ENCODE measurements around the gene C15orf39. TPM values are rescaled to one million over a fixed set of nuclear protein-coding genes. Genes with fewer than 3 reads are reported as not detected.

Gene C15orf39
- total and polyA plus RNA-seq, 2 of the 13 experiments (the other 11 are each of a cell fraction or from before 2014, with no cell fraction given), result 6.2 to 13.5 TPM

- TF ChIP-seq ZNF30 (CRISPR knock-in tag; IDR thresholded peaks at IDR 0.05), result peak; percentile 37; the same call in 1 of the 2 replicates
Measured at GRCh38 chr15:75202251-75203016, 752 bp downstream of the C15orf39 start (continued).

DNA sequence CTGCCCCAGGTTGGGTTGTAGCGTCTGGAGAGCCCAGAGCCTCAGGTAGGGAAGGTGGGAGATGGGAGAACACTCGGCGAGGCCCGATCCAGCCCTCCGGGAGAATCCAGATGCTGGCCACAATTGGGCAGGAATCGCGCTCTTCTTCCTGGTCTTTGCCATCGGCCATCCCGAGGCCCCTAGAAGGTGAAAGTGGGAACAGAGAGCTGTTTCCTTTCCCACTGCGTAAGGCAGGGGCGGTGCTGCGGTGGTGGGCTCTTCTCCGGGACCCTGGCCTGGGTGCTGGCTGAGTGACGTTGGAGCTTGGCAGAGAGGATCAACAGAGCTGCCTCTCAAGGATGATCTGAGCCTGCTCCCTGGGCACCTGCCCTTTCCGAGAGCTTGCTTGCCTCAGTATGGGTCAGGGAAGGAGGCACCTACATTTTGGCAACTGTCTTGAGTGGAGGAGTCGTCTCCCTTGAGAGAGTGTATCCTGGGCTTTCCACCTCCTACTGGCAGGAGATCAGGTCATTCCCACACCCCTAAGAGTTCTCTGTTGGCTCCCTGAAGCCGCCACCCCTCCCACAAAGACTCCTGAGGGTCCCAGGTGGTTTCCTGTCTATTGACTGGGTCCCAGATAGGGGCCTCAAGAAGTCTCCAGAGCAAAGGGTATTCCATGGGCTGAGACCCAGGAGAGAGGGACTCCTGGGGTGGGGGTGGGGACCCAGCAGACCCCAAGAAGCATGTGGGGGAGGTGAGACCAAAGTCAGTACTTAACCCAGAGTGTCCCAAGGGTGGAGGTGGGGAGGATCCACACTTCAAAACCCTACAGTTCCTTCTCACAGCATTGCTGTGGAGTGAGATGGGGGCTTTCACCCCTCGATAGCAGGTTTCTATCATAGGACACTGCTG is 1.6 kb downstream of the C15orf39 start:
- H3K79me2 ChIP-seq (ENCODE audit: insufficient read depth, low read length), result peaks cover 75% of the 10 kb centered on the region
- peaks cover 19 to 31% of the 10 kb centered on the region in 2 experiments; a peak in 4 of 5 replicates for H3K36me3 ChIP-seq (replicated peaks in 1 of 2; ENCODE audit: control insufficient read depth in 1 of 2, insufficient read depth in 2 of 2, low read length in 2 of 2)
- DNase-seq (ENCODE audit: low spot score) (no peak), ATAC-seq (no peak), FAIRE-seq (no peak)
- H3K27ac ChIP-seq (ENCODE audit: extremely low read length, insufficient read depth, low read length), result peak overlapping the region; percentile 80
- no peaks in the 10 kb centered on the region for H3K9me3 ChIP-seq (ENCODE audit: low read length)
- ChIA-PET POLR2A (interaction anchor here (0.7 to 2.7 kb wide), 11 partner anchors 21 to 605 kb away, joined by 3 to 60 read pairs (median 4); partner anchors contain the start of gene PPCDC), CTCF (ENCODE audit: low intra/inter-chr PET ratio, low total read pairs) (interaction anchor here (1.8 to 5.1 kb wide), 4 partner anchors 58 to 174 kb away, joined by 7 to 54 read pairs (median 24); no protein-coding TSS in a partner anchor)
- in situ Hi-C loops (cut with HindIII; ENCODE audit: extremely low pct_ligation_motif_present, low pct_unique_long_range_greater_than_20kb), result loop anchor here (5.0 kb wide), 1 partner anchor 51 kb away; no protein-coding TSS in a partner anchor
- peaks cover 68% of the 10 kb centered on the region for H3K4me1 ChIP-seq (ENCODE audit: insufficient read depth, low read length)
- intact Hi-C loops (cut with micrococcal nuclease; ENCODE audit: unreplicated experiment), result no loop called here
- peak overlapping the region; percentile 93 for H3K9ac ChIP-seq (ENCODE audit: insufficient read depth, low read depth, low read length)
- WGBS (ENCODE audit: low lambda C conversion rate), result 8% methylated on average over 11 of the region's 18 CpGs
- BruUV-seq (replicated peaks), result TSS peak; percentile 38
- no peaks in the 10 kb centered on the region; a peak in 1 of 5 replicates for H3K27me3 ChIP-seq (ENCODE audit: control insufficient read depth in 1 of 2, insufficient read depth in 2 of 2, low read length in 2 of 2)
- H3K4me2 ChIP-seq (ENCODE audit: low read depth, low read length), result peak overlapping the region; percentile 95
- H4K20me1 ChIP-seq (ENCODE audit: insufficient read depth, low read length), result peaks cover 55% of the 10 kb centered on the region
- no peak overlapping the region for H2AFZ ChIP-seq (ENCODE audit: low read length)
- peak overlapping the region; percentile 88 to 98 (median 91) for H3K4me3 ChIP-seq (replicated peaks in 1 of 3; ENCODE audit: insufficient read depth in 1 of 3, low read depth in 2 of 3, low read length in 3 of 3)
- TF ChIP-seq ZNF318 (CRISPR knock-in tag; IDR thresholded peaks at IDR 0.05), result 0 out of 2 replicates have a peak, but pooled peaks have one; percentile 59
- TF ChIP-seq TOPORS (CRISPR knock-in tag; IDR thresholded peaks at IDR 0.05), result peak; percentile 15; the same call in 1 of the 2 replicates
- TF ChIP-seq SP4 (CRISPR knock-in tag; IDR thresholded peaks at IDR 0.05), result no peak
- TF ChIP-seq MTF2 (CRISPR knock-in tag; IDR thresholded peaks at IDR 0.05; ENCODE audit: borderline replicate concordance), result 0 out of 2 replicates have a peak, but pooled peaks have one; percentile 38
- TF ChIP-seq GFI1 (CRISPR knock-in tag; IDR thresholded peaks at IDR 0.05; ENCODE audit: borderline replicate concordance), result 0 out of 2 replicates have a peak, but pooled peaks have one; percentile 13
- TF ChIP-seq, protein P1, sequence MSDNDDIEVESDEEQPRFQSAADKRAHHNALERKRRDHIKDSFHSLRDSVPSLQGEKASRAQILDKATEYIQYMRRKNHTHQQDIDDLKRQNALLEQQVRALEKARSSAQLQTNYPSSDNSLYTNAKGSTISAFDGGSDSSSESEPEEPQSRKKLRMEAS (IDR thresholded peaks at IDR 0.05), result no peak
- TF ChIP-seq BRD4 (CRISPR knock-in tag; IDR thresholded peaks at IDR 0.05), result no peak
- no peak for TF ChIP-seq ZSCAN22 (CRISPR knock-in tag; IDR thresholded peaks at IDR 0.05)

Data from HepG2 (cell line).